Measurements from ENCODE around the gene SLC7A4. TPM values are rescaled to one million over a fixed set of nuclear protein-coding genes. Genes with fewer than 3 reads are reported as not detected.

The SLC7A4 gene
- total RNA-seq, 3 donors from 2014 or later, result 1.6 to 2.4 (median 2.0) TPM

- no peaks in the 10 kb centered on the region for H3K9me3 ChIP-seq
- H3K27ac ChIP-seq, result no peak overlapping the region
- TF ChIP-seq CTCF (IDR thresholded peaks at IDR 0.05), result no peak
- no peak for TF ChIP-seq POLR2A (IDR thresholded peaks at IDR 0.05)
- TF ChIP-seq POLR2AphosphoS5 (IDR thresholded peaks at IDR 0.05), result no peak
- DNase-seq (ENCODE audit: low spot score in 2 of 2), result no peak
- H3K4me3 ChIP-seq, result no peak overlapping the region
- intact Hi-C loops (cut with DNase I; ENCODE audit: low total_unique reads), result no loop called here
- no peaks in the 10 kb centered on the region for H3K36me3 ChIP-seq
- H3K4me1 ChIP-seq, result peaks cover 0 to 5% of the 10 kb centered on the region in 2 donors
- no peaks in the 10 kb centered on the region for H3K27me3 ChIP-seq
Measured at GRCh38 chr22:21032868-21033688, 717 bp upstream of the SLC7A4 start.

GRCh38 chr22:21031545-21032036 is 770 bp downstream of the SLC7A4 start:
- H3K4me1 ChIP-seq, result peaks cover 0 to 5% of the 10 kb centered on the region in 2 donors
- no peak overlapping the region for H3K27ac ChIP-seq
- H3K27me3 ChIP-seq, result no peaks in the 10 kb centered on the region
- no peaks in the 10 kb centered on the region for H3K36me3 ChIP-seq
- no peaks in the 10 kb centered on the region for H3K9me3 ChIP-seq
- intact Hi-C loops (cut with DNase I; ENCODE audit: low total_unique reads), result no loop called here
- TF ChIP-seq CTCF (IDR thresholded peaks at IDR 0.05) (no peak), POLR2AphosphoS5 (IDR thresholded peaks at IDR 0.05) (no peak), POLR2A (IDR thresholded peaks at IDR 0.05) (no peak)
- H3K4me3 ChIP-seq, result peak overlapping the region in 2 of 3 donors; percentile 42 to 65
- DNase-seq (ENCODE audit: low spot score in 2 of 2), result no peak

- Histone ChIP-seq H3K27me3 (no peaks in the 10 kb centered on the region), H3K9me3 (no peaks in the 10 kb centered on the region), H3K36me3 (no peaks in the 10 kb centered on the region), H3K4me1 (peaks cover 0 to 5% of the 10 kb centered on the region in 2 donors), H3K27ac (no peak overlapping the region), H3K4me3 (no peak overlapping the region)
- no peak for TF ChIP-seq CTCF (IDR thresholded peaks at IDR 0.05)
- TF ChIP-seq POLR2A (IDR thresholded peaks at IDR 0.05), result no peak
- no peak for TF ChIP-seq POLR2AphosphoS5 (IDR thresholded peaks at IDR 0.05)
- intact Hi-C loops (cut with DNase I; ENCODE audit: low total_unique reads), result no loop called here
- no peak for DNase-seq (ENCODE audit: low spot score in 2 of 2)
Measured at GRCh38 chr22:21030621-21031544, 1.5 kb downstream of the SLC7A4 start.

- TF ChIP-seq POLR2AphosphoS5 (IDR thresholded peaks at IDR 0.05) (no peak), CTCF (IDR thresholded peaks at IDR 0.05) (no peak), POLR2A (IDR thresholded peaks at IDR 0.05) (no peak)
- H3K9me3 ChIP-seq, result no peaks in the 10 kb centered on the region
- peaks cover 0 to 5% of the 10 kb centered on the region in 2 donors for H3K4me1 ChIP-seq
- H3K36me3 ChIP-seq, result no peaks in the 10 kb centered on the region
- no peaks in the 10 kb centered on the region for H3K27me3 ChIP-seq
- intact Hi-C loops (cut with DNase I; ENCODE audit: low total_unique reads), result no loop called here
- no peak overlapping the region for H3K27ac ChIP-seq
- H3K4me3 ChIP-seq, result no peak overlapping the region
- DNase-seq (ENCODE audit: low spot score in 2 of 2), result no peak
Measured at GRCh38 chr22:21030032-21030431, 2.3 kb downstream of the SLC7A4 start.
